ENCODE measurements around the gene DAPK1. TPM values are rescaled to one million over a fixed set of nuclear protein-coding genes. Genes with fewer than 3 reads are reported as not detected.

DAPK1 gene
- total RNA-seq, 1 donor from 2014 or later, result 35.1 TPM

DNA sequence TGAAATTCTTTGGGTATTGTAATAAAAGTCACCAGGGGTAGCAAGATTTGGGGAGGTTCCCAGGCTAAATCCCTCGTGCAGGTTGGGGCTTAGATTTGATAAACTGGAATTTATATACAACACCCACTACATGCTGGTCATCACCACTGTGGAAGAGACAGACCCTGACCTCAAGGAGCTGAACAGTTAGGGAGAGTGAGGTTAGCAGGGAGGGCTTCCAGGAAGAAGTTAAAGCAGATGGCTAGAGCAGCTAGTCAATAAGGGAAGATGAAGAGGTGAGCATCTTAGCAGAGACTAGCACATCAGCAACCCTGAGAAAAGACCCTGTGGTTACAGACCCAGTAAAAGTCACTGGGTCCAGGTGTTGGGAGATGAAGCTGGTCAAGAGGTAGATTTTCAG is 234.7 kb downstream of the DAPK1 start:
- Histone ChIP-seq H3K9ac (ENCODE audit: low read length) (no peak overlapping the region), H3K4me1 (ENCODE audit: insufficient read depth, low read length) (no peaks in the 10 kb centered on the region), H3K27me3 (ENCODE audit: insufficient read depth, low read length) (no peaks in the 10 kb centered on the region), H4K20me1 (ENCODE audit: insufficient read depth, low read length) (no peaks in the 10 kb centered on the region), H3K27ac (ENCODE audit: low read depth, low read length) (no peak overlapping the region), H3K9me3 (ENCODE audit: insufficient read depth, low read depth, low read length) (no peaks in the 10 kb centered on the region), H2AFZ (ENCODE audit: low read depth, low read length) (no peak overlapping the region), H3K36me3 (ENCODE audit: insufficient read depth, low read length) (peaks cover 19% of the 10 kb centered on the region), H3K79me2 (ENCODE audit: insufficient read depth, low read length) (no peaks in the 10 kb centered on the region), H3K4me3 (ENCODE audit: insufficient read depth, low read depth, low read length) (no peak overlapping the region), H3K4me2 (ENCODE audit: low read length) (no peak overlapping the region)
- Mint-ChIP-seq H3K36me3 (ENCODE audit: low read depth, unreplicated experiment) (peaks cover 11% of the 10 kb centered on the region), H3K27ac (ENCODE audit: unreplicated experiment) (no peak overlapping the region), H3K4me1 (ENCODE audit: low read depth, unreplicated experiment) (no peaks in the 10 kb centered on the region), H3K9me3 (ENCODE audit: unreplicated experiment) (peaks cover 7% of the 10 kb centered on the region), H3K27me3 (ENCODE audit: low read depth, unreplicated experiment) (peaks cover 12% of the 10 kb centered on the region), H3K4me3 (ENCODE audit: unreplicated experiment) (no peak overlapping the region)
- DNase-seq (ENCODE audit: low read depth) (no peak), FAIRE-seq (no peak)
- TF ChIP-seq, protein P1, sequence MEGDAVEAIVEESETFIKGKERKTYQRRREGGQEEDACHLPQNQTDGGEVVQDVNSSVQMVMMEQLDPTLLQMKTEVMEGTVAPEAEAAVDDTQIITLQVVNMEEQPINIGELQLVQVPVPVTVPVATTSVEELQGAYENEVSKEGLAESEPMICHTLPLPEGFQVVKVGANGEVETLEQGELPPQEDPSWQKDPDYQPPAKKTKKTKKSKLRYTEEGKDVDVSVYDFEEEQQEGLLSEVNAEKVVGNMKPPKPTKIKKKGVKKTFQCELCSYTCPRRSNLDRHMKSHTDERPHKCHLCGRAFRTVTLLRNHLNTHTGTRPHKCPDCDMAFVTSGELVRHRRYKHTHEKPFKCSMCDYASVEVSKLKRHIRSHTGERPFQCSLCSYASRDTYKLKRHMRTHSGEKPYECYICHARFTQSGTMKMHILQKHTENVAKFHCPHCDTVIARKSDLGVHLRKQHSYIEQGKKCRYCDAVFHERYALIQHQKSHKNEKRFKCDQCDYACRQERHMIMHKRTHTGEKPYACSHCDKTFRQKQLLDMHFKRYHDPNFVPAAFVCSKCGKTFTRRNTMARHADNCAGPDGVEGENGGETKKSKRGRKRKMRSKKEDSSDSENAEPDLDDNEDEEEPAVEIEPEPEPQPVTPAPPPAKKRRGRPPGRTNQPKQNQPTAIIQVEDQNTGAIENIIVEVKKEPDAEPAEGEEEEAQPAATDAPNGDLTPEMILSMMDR (IDR thresholded peaks at IDR 0.05; ENCODE audit: insufficient read depth, low read depth, low read length), result no peak
- TF ChIP-seq EZH2 (IDR thresholded peaks at IDR 0.05; ENCODE audit: insufficient read depth, low read length), result no peak

DNA sequence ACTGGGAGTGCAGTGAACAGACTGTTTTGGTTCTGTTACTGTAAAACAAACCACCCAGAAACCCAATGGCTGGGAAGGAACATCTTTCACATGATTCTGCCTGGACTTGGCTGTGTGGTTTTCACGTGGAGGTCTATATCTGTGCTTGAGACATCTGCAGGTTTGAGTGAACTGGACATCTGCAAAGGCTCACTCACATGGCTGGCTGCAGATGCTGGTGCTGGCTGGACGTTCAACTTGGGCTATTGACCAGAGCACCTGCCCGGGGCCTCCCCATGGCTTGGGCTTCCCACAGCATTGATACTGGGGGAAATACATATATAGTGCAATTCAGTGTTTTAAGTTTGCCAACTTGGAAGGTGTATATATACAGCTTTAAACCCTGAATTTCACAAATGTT is 235.1 kb downstream of the DAPK1 start:
- Mint-ChIP-seq H3K27ac (ENCODE audit: unreplicated experiment) (no peak overlapping the region), H3K4me1 (ENCODE audit: low read depth, unreplicated experiment) (no peaks in the 10 kb centered on the region), H3K36me3 (ENCODE audit: low read depth, unreplicated experiment) (peaks cover 11% of the 10 kb centered on the region), H3K4me3 (ENCODE audit: unreplicated experiment) (no peak overlapping the region), H3K27me3 (ENCODE audit: low read depth, unreplicated experiment) (peaks cover 12% of the 10 kb centered on the region), H3K9me3 (ENCODE audit: unreplicated experiment) (peaks cover 7% of the 10 kb centered on the region)
- H2AFZ ChIP-seq (ENCODE audit: low read depth, low read length), result no peak overlapping the region
- DNase-seq (ENCODE audit: low read depth) (no peak), FAIRE-seq (no peak)
- H3K4me3 ChIP-seq (ENCODE audit: insufficient read depth, low read depth, low read length), result no peak overlapping the region
- no peak overlapping the region for H3K9ac ChIP-seq (ENCODE audit: low read length)
- H3K4me1 ChIP-seq (ENCODE audit: insufficient read depth, low read length), result no peaks in the 10 kb centered on the region
- H3K4me2 ChIP-seq (ENCODE audit: low read length), result no peak overlapping the region
- no peaks in the 10 kb centered on the region for H3K9me3 ChIP-seq (ENCODE audit: insufficient read depth, low read depth, low read length)
- peaks cover 19% of the 10 kb centered on the region for H3K36me3 ChIP-seq (ENCODE audit: insufficient read depth, low read length)
- H3K79me2 ChIP-seq (ENCODE audit: insufficient read depth, low read length), result no peaks in the 10 kb centered on the region
- no peaks in the 10 kb centered on the region for H4K20me1 ChIP-seq (ENCODE audit: insufficient read depth, low read length)
- no peaks in the 10 kb centered on the region for H3K27me3 ChIP-seq (ENCODE audit: insufficient read depth, low read length)
- no peak overlapping the region for H3K27ac ChIP-seq (ENCODE audit: low read depth, low read length)
- TF ChIP-seq, protein P1 (IDR thresholded peaks at IDR 0.05; ENCODE audit: insufficient read depth, low read depth, low read length), result no peak
- TF ChIP-seq EZH2 (IDR thresholded peaks at IDR 0.05; ENCODE audit: insufficient read depth, low read length), result no peak

DNA sequence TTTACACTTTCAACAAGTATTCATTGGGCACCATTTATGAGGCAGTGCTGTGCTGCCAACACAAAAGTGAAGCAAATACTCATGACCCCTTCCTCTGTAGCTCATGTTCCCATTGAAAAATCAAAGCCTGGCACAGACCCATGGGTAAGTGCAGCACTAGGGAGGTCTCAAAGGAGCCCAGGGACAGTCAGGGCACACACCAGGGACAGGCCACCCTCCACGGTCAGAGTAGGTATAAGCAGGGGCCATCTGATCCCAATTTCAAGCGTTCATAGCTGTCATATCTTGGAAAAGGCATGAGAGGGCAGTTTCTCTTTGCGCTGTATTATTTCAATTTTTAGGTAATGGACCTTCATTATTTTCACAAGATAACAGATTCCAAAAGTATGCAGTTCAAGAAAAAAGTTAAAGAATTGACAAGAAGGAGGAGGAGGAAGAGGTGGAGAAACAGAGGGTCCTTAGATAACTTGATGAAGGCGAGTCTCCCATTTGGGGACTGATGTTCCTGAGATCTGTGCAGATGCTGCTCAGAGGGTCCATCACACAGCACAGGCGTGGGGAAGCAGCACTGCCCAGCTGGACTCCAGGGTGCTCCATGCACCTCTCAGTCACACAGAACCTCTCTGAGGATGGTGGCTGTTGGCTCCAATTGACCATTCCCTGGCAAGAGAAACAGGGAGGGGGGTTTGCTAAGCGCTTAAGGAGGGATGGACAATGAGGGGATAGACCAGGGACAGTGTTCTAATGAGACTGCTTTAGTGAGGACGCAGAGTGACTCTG is 235.8 kb downstream of the DAPK1 start:
- H3K27me3 Mint-ChIP-seq (ENCODE audit: low read depth, unreplicated experiment), result peaks cover 12% of the 10 kb centered on the region
- H3K27me3 ChIP-seq (ENCODE audit: insufficient read depth, low read length), result no peaks in the 10 kb centered on the region
- H3K4me3 Mint-ChIP-seq (ENCODE audit: unreplicated experiment), result no peak overlapping the region
- H3K36me3 Mint-ChIP-seq (ENCODE audit: low read depth, unreplicated experiment), result peaks cover 8% of the 10 kb centered on the region
- H3K9me3 ChIP-seq (ENCODE audit: insufficient read depth, low read depth, low read length), result no peaks in the 10 kb centered on the region
- H3K4me2 ChIP-seq (ENCODE audit: low read length), result no peak overlapping the region
- H3K9me3 Mint-ChIP-seq (ENCODE audit: unreplicated experiment), result peaks cover 7% of the 10 kb centered on the region
- H3K4me1 Mint-ChIP-seq (ENCODE audit: low read depth, unreplicated experiment), result no peaks in the 10 kb centered on the region
- no peak for DNase-seq (ENCODE audit: low read depth)
- H3K27ac Mint-ChIP-seq (ENCODE audit: unreplicated experiment), result no peak overlapping the region
- no peak for TF ChIP-seq EZH2 (IDR thresholded peaks at IDR 0.05; ENCODE audit: insufficient read depth, low read length)
- TF ChIP-seq, protein P1 (IDR thresholded peaks at IDR 0.05; ENCODE audit: insufficient read depth, low read depth, low read length), result no peak
- no peaks in the 10 kb centered on the region for H3K79me2 ChIP-seq (ENCODE audit: insufficient read depth, low read length)
- FAIRE-seq, result no peak
- H3K27ac ChIP-seq (ENCODE audit: low read depth, low read length), result no peak overlapping the region
- peaks cover 18% of the 10 kb centered on the region for H3K36me3 ChIP-seq (ENCODE audit: insufficient read depth, low read length)
- no peak overlapping the region for H3K9ac ChIP-seq (ENCODE audit: low read length)
- H2AFZ ChIP-seq (ENCODE audit: low read depth, low read length), result no peak overlapping the region
- H3K4me1 ChIP-seq (ENCODE audit: insufficient read depth, low read length), result no peaks in the 10 kb centered on the region
- no peaks in the 10 kb centered on the region for H4K20me1 ChIP-seq (ENCODE audit: insufficient read depth, low read length)
- no peak overlapping the region for H3K4me3 ChIP-seq (ENCODE audit: insufficient read depth, low read depth, low read length)
